Ascending aorta (tissue), 2 donors: ENCODE data around the gene ZFAND2B. TPM values are rescaled to one million over a fixed set of nuclear protein-coding genes. Genes with fewer than 3 reads are reported as not detected.

Experiments
- DNase-seq, 2 donors: peaks; one replicate each; pipeline ENCODE4 v3.0.0-alpha.2; 2019; ENCODE audit warnings: low spot score in 2 of 2
- H3K27ac ChIP-seq, 2 donors: fragments of 200-600 bp; sonication (generic); one replicate each; pipeline ENCODE4 v1.5.1; 2016 to 2017; ENCODE audit warnings: mild to moderate bottlenecking in 1 of 2
- H3K27me3 ChIP-seq: fragments of 200-600 bp; sonication (generic); one replicate; pipeline ENCODE4 v1.5.1; 2017
- H3K36me3 ChIP-seq, 2 donors: fragments of 200-600 bp; sonication (generic); one replicate each; pipeline ENCODE4 v1.5.1; 2016
- H3K4me1 ChIP-seq, 2 donors: fragments of 200-600 bp; sonication (generic); one replicate each; pipeline ENCODE4 v1.5.1; 2016 to 2017; ENCODE audit warnings: mild to moderate bottlenecking in 1 of 2
- H3K4me3 ChIP-seq, 2 donors: fragments of 200-600 bp; sonication (generic); one replicate each; pipeline ENCODE4 v1.5.1; 2016 to 2017; ENCODE audit warnings: mild to moderate bottlenecking in 1 of 2
- H3K9me3 ChIP-seq, 2 donors: fragments of 200-600 bp; sonication (generic); one replicate each; pipeline ENCODE4 v1.5.1; 2016
- intact Hi-C: fragments of 100-400 bp; cut with DNase I; formaldehyde crosslinking; loops from one replicate; pipeline ENCODE4 v1.15.1; 2023
- total RNA-seq: library from RNA; depleted of rRNA; stranded (reverse); fragments of >200 nt; gene quantifications from one replicate; pipeline ENCODE4 v1.1.0, GENCODE V29; 2016
- TF ChIP-seq, protein P1 (sequence below), 3 experiments: fragments of 200-600 bp in 2 of 3; fragments of 450-650 bp in 1 of 3; sonication (generic) in 2 of 3; IDR thresholded peaks; one replicate each; pipeline ENCODE4 v1.5.1; 2016 to 2019; ENCODE audit warnings: antibody characterized with exemption in 3 of 3, mild to moderate bottlenecking in 1 of 3, moderate library complexity in 1 of 3

Gene ZFAND2B
- total RNA-seq: 225 TPM

DNA sequence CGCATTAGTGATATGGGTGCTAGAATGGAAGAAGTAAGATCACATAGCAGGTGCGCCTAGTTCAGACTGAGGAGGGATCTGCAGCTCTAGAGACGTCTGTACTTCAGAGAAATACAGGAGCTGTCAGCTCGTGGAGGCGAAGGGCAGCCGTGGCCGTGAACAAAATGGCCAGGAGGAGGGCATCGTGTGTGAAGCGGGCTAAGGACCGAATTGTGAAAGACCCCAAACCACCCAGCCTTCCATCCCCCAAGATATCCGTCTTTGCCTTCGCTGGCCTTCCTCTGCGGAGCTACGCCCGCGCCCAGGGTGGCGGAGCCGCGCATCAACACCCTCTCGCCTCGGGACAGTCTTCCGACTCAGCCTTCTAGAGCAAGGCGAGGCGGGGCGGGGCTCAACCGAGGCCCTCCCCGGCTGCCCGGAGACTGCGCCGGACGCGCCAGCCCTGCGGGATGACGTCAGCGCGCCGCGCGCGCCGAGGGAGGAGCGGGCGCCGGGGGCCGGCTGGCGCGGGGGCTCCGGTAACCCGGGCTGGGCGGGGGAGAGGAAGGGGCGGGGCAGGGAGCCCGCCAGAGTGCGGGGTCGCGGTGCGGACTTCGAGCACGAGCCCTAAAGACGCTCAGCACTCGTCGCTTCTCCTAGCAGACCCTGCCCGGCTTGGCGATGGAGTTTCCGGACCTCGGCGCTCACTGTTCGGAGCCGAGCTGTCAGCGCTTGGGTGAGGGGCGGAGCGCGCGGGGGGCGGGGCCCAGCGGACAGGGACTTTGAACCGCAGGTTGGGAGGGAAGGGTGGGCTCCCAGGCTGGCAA is at the start of gene ZFAND2B:
ZFAND2B (plus strand) TSS at position 455 of the 806 bp plus-strand sequence; CDS start at position 661, 206 bp downstream.
- no peaks in the 10 kb centered on the region for H3K27me3 ChIP-seq
- peaks cover 22 to 23% of the 10 kb centered on the region in 2 donors for H3K36me3 ChIP-seq
- peak within 1 kb of the TSS; percentile 86 to 90 for H3K4me3 ChIP-seq
- TF ChIP-seq, protein P1, sequence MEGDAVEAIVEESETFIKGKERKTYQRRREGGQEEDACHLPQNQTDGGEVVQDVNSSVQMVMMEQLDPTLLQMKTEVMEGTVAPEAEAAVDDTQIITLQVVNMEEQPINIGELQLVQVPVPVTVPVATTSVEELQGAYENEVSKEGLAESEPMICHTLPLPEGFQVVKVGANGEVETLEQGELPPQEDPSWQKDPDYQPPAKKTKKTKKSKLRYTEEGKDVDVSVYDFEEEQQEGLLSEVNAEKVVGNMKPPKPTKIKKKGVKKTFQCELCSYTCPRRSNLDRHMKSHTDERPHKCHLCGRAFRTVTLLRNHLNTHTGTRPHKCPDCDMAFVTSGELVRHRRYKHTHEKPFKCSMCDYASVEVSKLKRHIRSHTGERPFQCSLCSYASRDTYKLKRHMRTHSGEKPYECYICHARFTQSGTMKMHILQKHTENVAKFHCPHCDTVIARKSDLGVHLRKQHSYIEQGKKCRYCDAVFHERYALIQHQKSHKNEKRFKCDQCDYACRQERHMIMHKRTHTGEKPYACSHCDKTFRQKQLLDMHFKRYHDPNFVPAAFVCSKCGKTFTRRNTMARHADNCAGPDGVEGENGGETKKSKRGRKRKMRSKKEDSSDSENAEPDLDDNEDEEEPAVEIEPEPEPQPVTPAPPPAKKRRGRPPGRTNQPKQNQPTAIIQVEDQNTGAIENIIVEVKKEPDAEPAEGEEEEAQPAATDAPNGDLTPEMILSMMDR (IDR thresholded peaks at IDR 0.05): peak; percentile 9 to 34 (median 17)
- peaks cover 0 to 6% of the 10 kb centered on the region in 2 donors for H3K4me1 ChIP-seq
- DNase-seq: peak; percentile 83 to 97
- H3K9me3 ChIP-seq: no peaks in the 10 kb centered on the region
- intact Hi-C loops: loop anchor here (1.0 to 2.0 kb wide), 7 partner anchors 12 to 182 kb away; partner anchors contain the start of genes ABCB6, ANKZF1, ATG9A and DNAJB2
- H3K27ac ChIP-seq: peak within 1 kb of the TSS; percentile 91 to 99

- Histone ChIP-seq H3K36me3 (peaks cover 6 to 23% of the 10 kb centered on the region in 2 donors), H3K27ac (no peak overlapping the region), H3K27me3 (no peaks in the 10 kb centered on the region), H3K4me1 (peaks cover 0 to 8% of the 10 kb centered on the region in 2 donors), H3K9me3 (no peaks in the 10 kb centered on the region), H3K4me3 (no peak overlapping the region)
- TF ChIP-seq, protein P1 (IDR thresholded peaks at IDR 0.05): no peak
- DNase-seq: no peak
- intact Hi-C loops: no loop called here
Observed at GRCh38 chr2:219157396-219157795, 49.2 kb upstream of the ZFAND2B start.

GRCh38 chr2:219158025-219158424 is 48.6 kb upstream of the ZFAND2B start:
- Histone ChIP-seq H3K9me3 (no peaks in the 10 kb centered on the region), H3K27ac (no peak overlapping the region), H3K4me1 (peaks cover 0 to 8% of the 10 kb centered on the region in 2 donors), H3K36me3 (peaks cover 6 to 23% of the 10 kb centered on the region in 2 donors), H3K27me3 (no peaks in the 10 kb centered on the region), H3K4me3 (no peak overlapping the region)
- TF ChIP-seq, protein P1 (IDR thresholded peaks at IDR 0.05): no peak
- intact Hi-C loops: no loop called here
- no peak for DNase-seq

GRCh38 chr2:219158586-219158985 is 48.0 kb upstream of the ZFAND2B start:
- intact Hi-C loops: no loop called here
- DNase-seq: no peak
- Histone ChIP-seq H3K36me3 (peaks cover 6 to 23% of the 10 kb centered on the region in 2 donors), H3K27me3 (no peaks in the 10 kb centered on the region), H3K4me3 (no peak overlapping the region), H3K9me3 (no peaks in the 10 kb centered on the region), H3K4me1 (peaks cover 0 to 8% of the 10 kb centered on the region in 2 donors), H3K27ac (no peak overlapping the region)
- TF ChIP-seq, protein P1 (IDR thresholded peaks at IDR 0.05): no peak

GRCh38 chr2:219159771-219160185 is 46.8 kb upstream of the ZFAND2B start:
- Histone ChIP-seq H3K4me1 (peaks cover 0 to 8% of the 10 kb centered on the region in 2 donors), H3K9me3 (no peaks in the 10 kb centered on the region), H3K4me3 (peak overlapping the region; percentile 66 to 86), H3K27me3 (no peaks in the 10 kb centered on the region), H3K27ac (peak overlapping the region; percentile 86 to 89), H3K36me3 (peaks cover 4 to 20% of the 10 kb centered on the region in 2 donors)
- intact Hi-C loops: loop anchor here (1.0 kb wide), 4 partner anchors 18 to 229 kb away; partner anchors contain the start of gene ZFAND2B
- TF ChIP-seq, protein P1 (IDR thresholded peaks at IDR 0.05): no peak
- DNase-seq: no peak
